Hepatocyte (in vitro differentiated cells): Measurements from ENCODE around the gene GRM8. TPM values are rescaled to one million over a fixed set of nuclear protein-coding genes. Genes with fewer than 3 reads are reported as not detected.

ENCODE experiments used
- DNase-seq: peaks from one replicate; pipeline ENCODE4 v3.0.0-alpha.2; 2016; ENCODE audit warnings: low spot score
- H2AFZ ChIP-seq: fragments of 200-600 bp; sonication (generic); 2 replicates; pipeline ENCODE4 v1.6.0; 2016; ENCODE audit warnings: antibody characterized with exemption, mild to moderate bottlenecking
- H3K27ac ChIP-seq: fragments of 200-600 bp; sonication (generic); 2 replicates; pipeline ENCODE4 v1.5.1; 2016; ENCODE audit warnings: mild to moderate bottlenecking
- H3K27me3 ChIP-seq: fragments of 200-600 bp; sonication (generic); 2 replicates; pipeline ENCODE4 v1.6.1; 2016
- H3K36me3 ChIP-seq: fragments of 200-600 bp; sonication (generic); replicated peaks from 2 replicates; pipeline ENCODE4 v1.5.1; 2016; ENCODE audit warnings: low read depth; ENCODE audit not compliant: insufficient read depth
- H3K4me1 ChIP-seq: fragments of 200-600 bp; sonication (generic); 2 replicates; pipeline ENCODE4 v1.5.1; 2016; ENCODE audit warnings: mild to moderate bottlenecking, moderate library complexity; ENCODE audit not compliant: insufficient read depth
- H3K4me2 ChIP-seq: fragments of 200-600 bp; sonication (generic); 2 replicates; pipeline ENCODE4 v1.6.0; 2016
- H3K4me3 ChIP-seq: fragments of 200-600 bp; sonication (generic); 2 replicates; pipeline ENCODE4 v1.5.1; 2016; ENCODE audit warnings: mild to moderate bottlenecking
- H3K79me2 ChIP-seq: fragments of 200-600 bp; sonication (generic); 2 replicates; pipeline ENCODE4 v1.6.0; 2017; ENCODE audit warnings: mild to moderate bottlenecking
- H3K9me2 ChIP-seq: fragments of 200-600 bp; sonication (generic); replicated peaks from 2 replicates; pipeline ENCODE4 v1.6.0; 2017; ENCODE audit warnings: mild to moderate bottlenecking; ENCODE audit not compliant: insufficient read depth
- H3K9me3 ChIP-seq: fragments of 200-600 bp; sonication (generic); 2 replicates; pipeline ENCODE4 v1.5.1; 2016; ENCODE audit warnings: low read depth, mild to moderate bottlenecking
- H4K20me1 ChIP-seq: fragments of 200-600 bp; sonication (generic); 2 replicates; pipeline ENCODE4 v1.6.0; 2016; ENCODE audit warnings: mild to moderate bottlenecking; ENCODE audit not compliant: insufficient read depth, poor library complexity, severe bottlenecking
- CTCF ChIP-seq: fragments of 200-600 bp; sonication (generic); IDR thresholded peaks from 2 replicates; pipeline ENCODE4 v1.5.1; 2016; ENCODE audit warnings: antibody characterized with exemption, mild to moderate bottlenecking; ENCODE audit not compliant: poor library complexity
- EZH2 ChIP-seq: fragments of 200-600 bp; sonication (generic); IDR thresholded peaks from 2 replicates; pipeline ENCODE4 v1.6.1; 2016; ENCODE audit warnings: antibody characterized with exemption, mild to moderate bottlenecking, borderline replicate concordance
- EZH2phosphoT487 ChIP-seq: fragments of 200-600 bp; sonication (generic); IDR thresholded peaks from one replicate; pipeline ENCODE4 v1.6.1; 2018; ENCODE audit warnings: antibody characterized with exemption, mild to moderate bottlenecking, low read depth, moderate library complexity; ENCODE audit not compliant: unreplicated experiment, severe bottlenecking
- WGBS: methylation state at CpG from one replicate; pipeline ENCODE4 v1.1.6; 2016; ENCODE audit warnings: low lambda C conversion rate; ENCODE audit errors: missing lambda C conversion rate; 5-methylcytosine and 5-hydroxymethylcytosine counted together
- polyA plus RNA-seq: library from polyadenylated mRNA; unstranded; fragments of >200 nt; fragmentation: Nextera tagmentation; extraction: Ambion mirVana; gene quantifications from 2 replicates; pipeline ENCODE4 v1.2.1, GENCODE V29; 2016
- total RNA-seq: library from RNA; depleted of rRNA; stranded (reverse); fragments of >200 nt; gene quantifications from 2 replicates; pipeline ENCODE4 v1.2.3, GENCODE V29; 2014

The GRM8 gene
- total and polyA plus RNA-seq, 2 experiments from 2014 or later, result 0.62 to 4.5 TPM

- Histone ChIP-seq H2AFZ (no peak overlapping the region), H3K4me3 (no peak overlapping the region), H3K36me3 (no peaks in the 10 kb centered on the region), H3K9me3 (no peaks in the 10 kb centered on the region), H3K9me2 (no peaks in the 10 kb centered on the region), H4K20me1 (no peaks in the 10 kb centered on the region), H3K79me2 (no peaks in the 10 kb centered on the region), H3K27me3 (no peaks in the 10 kb centered on the region), H3K4me1 (no peaks in the 10 kb centered on the region), H3K4me2 (no peak overlapping the region), H3K27ac (no peak overlapping the region)
- DNase-seq, result no peak
- no peak for TF ChIP-seq EZH2
- no peak for TF ChIP-seq EZH2phosphoT487
- TF ChIP-seq CTCF, result no peak
Observed at GRCh38 chr7:126973066-126973465, 279.7 kb downstream of the GRM8 start.

GRCh38 chr7:126972571-126972970 lies 280.2 kb downstream of the GRM8 start:
- TF ChIP-seq EZH2 (no peak), EZH2phosphoT487 (no peak), CTCF (no peak)
- Histone ChIP-seq H4K20me1 (no peaks in the 10 kb centered on the region), H3K4me2 (no peak overlapping the region), H3K79me2 (no peaks in the 10 kb centered on the region), H3K4me3 (no peak overlapping the region), H3K4me1 (no peaks in the 10 kb centered on the region), H2AFZ (no peak overlapping the region), H3K9me3 (no peaks in the 10 kb centered on the region), H3K9me2 (no peaks in the 10 kb centered on the region), H3K27ac (no peak overlapping the region), H3K27me3 (no peaks in the 10 kb centered on the region), H3K36me3 (no peaks in the 10 kb centered on the region)
- WGBS, result 89% methylated on average over 1 of the region's 1 CpG
- DNase-seq, result no peak

- no peaks in the 10 kb centered on the region for H3K27me3 ChIP-seq
- H3K4me3 ChIP-seq, result no peak overlapping the region
- no peaks in the 10 kb centered on the region for H3K9me2 ChIP-seq
- H3K79me2 ChIP-seq, result no peaks in the 10 kb centered on the region
- H3K4me1 ChIP-seq, result no peaks in the 10 kb centered on the region
- no peak overlapping the region for H3K27ac ChIP-seq
- no peak for DNase-seq
- H4K20me1 ChIP-seq, result no peaks in the 10 kb centered on the region
- H3K9me3 ChIP-seq, result no peaks in the 10 kb centered on the region
- TF ChIP-seq CTCF, result no peak
- TF ChIP-seq EZH2phosphoT487, result no peak
- no peak for TF ChIP-seq EZH2
- H2AFZ ChIP-seq, result no peak overlapping the region
- no peak overlapping the region for H3K4me2 ChIP-seq
- no peaks in the 10 kb centered on the region for H3K36me3 ChIP-seq
Observed at GRCh38 chr7:126959649-126960048, 293.1 kb downstream of the GRM8 start.

- no peaks in the 10 kb centered on the region for H3K79me2 ChIP-seq
- TF ChIP-seq EZH2, result no peak
- TF ChIP-seq EZH2phosphoT487, result no peak
- TF ChIP-seq CTCF, result no peak
- no peaks in the 10 kb centered on the region for H3K9me2 ChIP-seq
- DNase-seq, result no peak
- no peak overlapping the region for H3K4me2 ChIP-seq
- no peaks in the 10 kb centered on the region for H3K9me3 ChIP-seq
- H4K20me1 ChIP-seq, result no peaks in the 10 kb centered on the region
- H3K27ac ChIP-seq, result no peak overlapping the region
- no peak overlapping the region for H3K4me3 ChIP-seq
- WGBS, result 95% methylated on average over 15 of the region's 17 CpGs
- H3K4me1 ChIP-seq, result no peaks in the 10 kb centered on the region
- no peak overlapping the region for H2AFZ ChIP-seq
- H3K27me3 ChIP-seq, result no peaks in the 10 kb centered on the region
- H3K36me3 ChIP-seq, result no peaks in the 10 kb centered on the region
Observed at GRCh38 chr7:126958367-126958766, 294.4 kb downstream of the GRM8 start.
